Osteoblast (primary cell): Measurements from ENCODE around the gene FJX1. TPM values are rescaled to one million over a fixed set of nuclear protein-coding genes. Genes with fewer than 3 reads are reported as not detected.

Experiments used
- total RNA-seq: library from RNA; depleted of rRNA; stranded (reverse); fragments of >200 nt; gene quantifications from 2 replicates; pipeline ENCODE4 v1.2.3, GENCODE V29; 2012

The FJX1 gene
- total RNA-seq, 1 donor, result 13.8 TPM

Other genes with a start within 250 kb of the FJX1 start
- gene SLC1A2, start 198.9 kb upstream of the FJX1 start, total RNA-seq, result 0.72 and 1.5 TPM in 2 replicates
- 49.9 and 60.7 TPM in 2 replicates for gene PAMR1, start 92.8 kb upstream of the FJX1 start, total RNA-seq
- 23.9 and 40.5 TPM in 2 replicates for gene TRIM44, start 44.3 kb downstream of the FJX1 start, total RNA-seq